ENCODE results near the gene PLCH1. TPM values are rescaled to one million over a fixed set of nuclear protein-coding genes. Genes with fewer than 3 reads are reported as not detected.

The PLCH1 gene
- total RNA-seq, 1 donor from 2014 or later = 0.16 TPM

GRCh38 chr3:155435821-155436220 is 309.1 kb downstream of the PLCH1 start:
- Mint-ChIP-seq H3K27me3 (ENCODE audit: insufficient read depth) (no peaks in the 10 kb centered on the region), H3K9me3 (no peaks in the 10 kb centered on the region), H3K36me3 (ENCODE audit: low read depth) (no peaks in the 10 kb centered on the region), H3K4me1 (ENCODE audit: low read depth) (no peaks in the 10 kb centered on the region), H3K4me3 (no peak overlapping the region), H3K27ac (no peak overlapping the region)
- no peak for DNase-seq (ENCODE audit: low spot score)
- intact Hi-C loops (cut with micrococcal nuclease) = no loop called here

- DNase-seq (ENCODE audit: low spot score) = no peak
- intact Hi-C loops (cut with micrococcal nuclease) = no loop called here
- H3K27ac Mint-ChIP-seq = no peak overlapping the region
- H3K36me3 Mint-ChIP-seq (ENCODE audit: low read depth) = no peaks in the 10 kb centered on the region
- H3K9me3 Mint-ChIP-seq = no peaks in the 10 kb centered on the region
- no peaks in the 10 kb centered on the region for H3K4me1 Mint-ChIP-seq (ENCODE audit: low read depth)
- H3K27me3 Mint-ChIP-seq (ENCODE audit: insufficient read depth) = no peaks in the 10 kb centered on the region
- H3K4me3 Mint-ChIP-seq = no peak overlapping the region
These were observed 312.9 kb downstream of the PLCH1 start for GRCh38 chr3:155431856-155432570.

- no peak overlapping the region for H3K27ac Mint-ChIP-seq
- no peak for DNase-seq (ENCODE audit: low spot score)
- no peaks in the 10 kb centered on the region for H3K4me1 Mint-ChIP-seq (ENCODE audit: low read depth)
- H3K36me3 Mint-ChIP-seq (ENCODE audit: low read depth) = no peaks in the 10 kb centered on the region
- H3K4me3 Mint-ChIP-seq = no peak overlapping the region
- intact Hi-C loops (cut with micrococcal nuclease) = no loop called here
- H3K27me3 Mint-ChIP-seq (ENCODE audit: insufficient read depth) = no peaks in the 10 kb centered on the region
- no peaks in the 10 kb centered on the region for H3K9me3 Mint-ChIP-seq
These were observed 316.3 kb downstream of the PLCH1 start for GRCh38 chr3:155428563-155428962.

DNA sequence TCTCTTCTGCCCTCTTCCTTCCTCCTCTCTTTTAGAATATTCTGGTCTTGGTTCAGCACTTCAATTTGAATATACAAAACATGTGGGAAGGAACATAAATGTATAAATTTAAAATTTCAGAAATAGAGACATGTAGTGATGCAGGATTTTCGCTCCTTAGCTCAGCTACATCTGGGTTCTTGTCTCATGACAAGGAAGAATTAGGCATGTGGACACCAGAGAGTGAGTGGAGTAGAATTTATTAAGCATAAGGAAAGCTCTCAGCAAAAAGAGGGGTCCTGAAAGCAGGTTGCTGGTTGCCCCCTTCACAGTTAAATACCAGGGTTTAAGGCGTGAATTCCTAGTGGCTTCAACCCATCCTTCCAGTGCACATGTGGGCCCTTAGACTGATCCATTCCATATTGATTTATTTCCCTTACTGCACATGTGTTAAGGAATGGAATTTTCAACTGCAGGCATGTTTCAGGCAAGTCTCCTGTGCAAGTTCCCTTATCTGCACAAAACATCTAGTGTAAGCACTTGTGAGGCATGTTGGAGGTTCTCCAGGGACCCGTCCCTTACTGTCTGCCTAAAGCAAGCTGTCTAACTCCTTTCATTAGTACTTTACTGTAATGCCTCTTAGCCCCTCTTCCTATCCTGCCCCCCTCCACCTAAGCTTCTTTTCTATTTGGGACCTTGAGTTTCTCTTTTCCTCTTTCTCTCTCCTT is 318.2 kb downstream of the PLCH1 start:
- no peak overlapping the region for H3K4me3 Mint-ChIP-seq
- intact Hi-C loops (cut with micrococcal nuclease) = no loop called here
- no peaks in the 10 kb centered on the region for H3K4me1 Mint-ChIP-seq (ENCODE audit: low read depth)
- no peak for DNase-seq (ENCODE audit: low spot score)
- H3K27ac Mint-ChIP-seq = no peak overlapping the region
- no peaks in the 10 kb centered on the region for H3K27me3 Mint-ChIP-seq (ENCODE audit: insufficient read depth)
- H3K36me3 Mint-ChIP-seq (ENCODE audit: low read depth) = no peaks in the 10 kb centered on the region
- H3K9me3 Mint-ChIP-seq = no peaks in the 10 kb centered on the region

- no peaks in the 10 kb centered on the region for H3K36me3 Mint-ChIP-seq (ENCODE audit: low read depth)
- no peaks in the 10 kb centered on the region for H3K9me3 Mint-ChIP-seq
- intact Hi-C loops (cut with micrococcal nuclease) = no loop called here
- no peak overlapping the region for H3K4me3 Mint-ChIP-seq
- no peak overlapping the region for H3K27ac Mint-ChIP-seq
- no peaks in the 10 kb centered on the region for H3K4me1 Mint-ChIP-seq (ENCODE audit: low read depth)
- no peaks in the 10 kb centered on the region for H3K27me3 Mint-ChIP-seq (ENCODE audit: insufficient read depth)
- DNase-seq (ENCODE audit: low spot score) = no peak
These were observed 319.5 kb downstream of the PLCH1 start for GRCh38 chr3:155425396-155425795.

DNA sequence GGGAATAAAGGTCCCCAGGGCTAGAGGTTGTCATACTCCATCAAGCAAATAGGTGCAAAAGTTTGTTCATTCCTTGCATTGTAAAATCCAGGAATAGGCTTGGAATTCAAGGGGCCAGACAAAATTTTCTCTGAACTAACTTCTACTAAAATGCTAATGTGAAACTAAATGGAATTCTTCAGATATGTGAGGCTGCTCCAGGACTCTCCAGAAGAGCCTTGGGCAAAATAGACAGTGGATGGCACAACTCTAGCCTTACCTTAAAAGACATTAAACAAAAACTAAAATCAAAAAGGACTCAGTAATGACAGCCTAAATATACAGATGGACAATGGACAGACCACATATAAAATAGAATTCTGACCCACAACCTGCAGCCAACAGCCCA is 320.6 kb downstream of the PLCH1 start:
- intact Hi-C loops (cut with micrococcal nuclease) = loop anchor here (5.0 kb wide), 1 partner anchor 1483 kb away; no protein-coding TSS in a partner anchor
- Mint-ChIP-seq H3K36me3 (ENCODE audit: low read depth) (no peaks in the 10 kb centered on the region), H3K9me3 (no peaks in the 10 kb centered on the region), H3K4me1 (ENCODE audit: low read depth) (no peaks in the 10 kb centered on the region), H3K4me3 (no peak overlapping the region), H3K27ac (no peak overlapping the region), H3K27me3 (ENCODE audit: insufficient read depth) (no peaks in the 10 kb centered on the region)
- no peak for DNase-seq (ENCODE audit: low spot score)

DNA sequence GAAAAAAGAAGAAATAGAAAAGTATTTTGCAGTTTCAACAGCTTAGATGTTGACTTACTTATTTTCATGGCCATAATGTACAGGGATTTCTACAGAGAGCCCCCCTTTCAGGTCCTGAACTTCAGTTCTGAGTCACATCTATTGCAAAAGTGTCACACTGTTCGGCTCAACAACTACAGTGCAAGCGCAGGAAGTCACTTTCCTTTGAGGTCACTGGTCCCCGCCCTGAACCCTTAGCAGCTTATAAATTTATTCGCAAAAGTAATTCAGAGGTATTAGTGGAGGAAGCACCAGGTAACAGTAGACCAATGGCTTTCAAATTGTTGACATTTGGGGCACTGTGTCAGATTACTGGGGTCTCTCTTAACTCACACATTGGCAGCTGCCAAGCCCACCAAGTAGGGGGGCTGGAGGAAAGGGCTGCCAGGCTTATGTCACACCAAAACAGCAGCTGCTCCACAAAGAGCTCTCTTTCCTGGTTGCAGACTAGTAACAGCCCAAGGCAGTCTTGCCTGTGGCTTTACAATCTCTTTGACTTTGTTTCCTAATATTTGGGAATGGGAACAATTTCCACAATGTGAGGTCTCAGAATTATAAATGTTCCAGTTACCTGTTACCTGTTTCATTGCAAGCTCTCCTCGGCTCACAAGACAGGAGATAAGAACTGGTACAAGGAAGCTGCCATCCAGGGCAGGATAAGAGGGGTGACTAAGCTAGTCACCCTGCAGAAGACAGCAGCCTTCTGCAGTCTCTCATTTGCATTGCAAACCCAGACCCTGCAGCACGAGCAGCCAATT is 321.1 kb downstream of the PLCH1 start:
- H3K9me3 Mint-ChIP-seq = no peaks in the 10 kb centered on the region
- DNase-seq (ENCODE audit: low spot score) = no peak
- H3K27me3 Mint-ChIP-seq (ENCODE audit: insufficient read depth) = no peaks in the 10 kb centered on the region
- intact Hi-C loops (cut with micrococcal nuclease) = loop anchor here (5.0 kb wide), 1 partner anchor 1484 kb away; no protein-coding TSS in a partner anchor
- H3K4me3 Mint-ChIP-seq = no peak overlapping the region
- H3K4me1 Mint-ChIP-seq (ENCODE audit: low read depth) = no peaks in the 10 kb centered on the region
- no peak overlapping the region for H3K27ac Mint-ChIP-seq
- H3K36me3 Mint-ChIP-seq (ENCODE audit: low read depth) = no peaks in the 10 kb centered on the region

- H3K27ac Mint-ChIP-seq = no peak overlapping the region
- no peaks in the 10 kb centered on the region for H3K9me3 Mint-ChIP-seq
- no peak overlapping the region for H3K4me3 Mint-ChIP-seq
- DNase-seq (ENCODE audit: low spot score) = no peak
- H3K4me1 Mint-ChIP-seq (ENCODE audit: low read depth) = no peaks in the 10 kb centered on the region
- H3K36me3 Mint-ChIP-seq (ENCODE audit: low read depth) = no peaks in the 10 kb centered on the region
- no peaks in the 10 kb centered on the region for H3K27me3 Mint-ChIP-seq (ENCODE audit: insufficient read depth)
- intact Hi-C loops (cut with micrococcal nuclease) = loop anchor here (5.0 kb wide), 1 partner anchor 1486 kb away; no protein-coding TSS in a partner anchor
These were observed 323.9 kb downstream of the PLCH1 start for GRCh38 chr3:155420881-155421486.

DNA sequence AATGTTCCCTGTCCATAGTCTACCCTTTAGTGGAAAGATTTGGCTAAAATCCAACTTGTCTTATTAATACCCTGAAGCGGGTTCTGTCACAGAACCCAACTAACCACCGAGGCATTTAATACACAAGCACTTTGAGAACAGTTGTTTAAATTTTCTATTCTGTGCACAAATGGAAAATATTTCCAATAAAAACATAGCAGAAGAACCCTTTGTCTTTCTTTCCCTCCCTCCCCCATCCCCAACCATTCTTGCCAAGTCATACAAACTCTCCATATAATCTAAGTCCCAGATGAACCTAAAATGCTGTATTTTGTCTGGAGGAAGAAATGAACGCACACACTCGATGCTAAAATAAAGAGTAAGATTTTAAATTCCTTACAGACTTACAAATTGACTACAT is 324.5 kb downstream of the PLCH1 start:
- intact Hi-C loops (cut with micrococcal nuclease) = loop anchor here (5.0 kb wide), 1 partner anchor 1487 kb away; no protein-coding TSS in a partner anchor
- Mint-ChIP-seq H3K27me3 (ENCODE audit: insufficient read depth) (no peaks in the 10 kb centered on the region), H3K36me3 (ENCODE audit: low read depth) (no peaks in the 10 kb centered on the region), H3K4me1 (ENCODE audit: low read depth) (no peaks in the 10 kb centered on the region), H3K27ac (no peak overlapping the region), H3K9me3 (no peaks in the 10 kb centered on the region), H3K4me3 (no peak overlapping the region)
- DNase-seq (ENCODE audit: low spot score) = no peak

DNA sequence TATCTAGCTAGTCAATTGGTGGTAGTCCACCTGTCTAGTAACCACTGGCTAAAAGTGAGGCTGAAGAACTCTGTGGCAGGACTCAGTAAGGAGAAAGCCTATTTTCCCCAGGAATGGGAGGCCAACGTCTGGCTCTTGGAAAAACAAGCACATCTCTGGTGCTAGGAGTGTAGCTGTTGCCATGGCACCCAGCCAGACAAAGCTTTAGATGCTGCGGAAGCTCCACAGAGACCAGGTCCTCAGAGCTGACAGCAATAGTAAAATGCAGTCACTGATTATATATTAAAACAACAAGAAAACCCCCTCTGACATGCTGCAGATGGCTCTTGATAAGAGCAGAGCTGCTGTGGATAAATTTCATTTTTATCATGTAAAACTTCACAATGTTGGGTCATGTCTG is 326.5 kb downstream of the PLCH1 start:
- H3K36me3 Mint-ChIP-seq (ENCODE audit: low read depth) = no peaks in the 10 kb centered on the region
- no peaks in the 10 kb centered on the region for H3K27me3 Mint-ChIP-seq (ENCODE audit: insufficient read depth)

DNA sequence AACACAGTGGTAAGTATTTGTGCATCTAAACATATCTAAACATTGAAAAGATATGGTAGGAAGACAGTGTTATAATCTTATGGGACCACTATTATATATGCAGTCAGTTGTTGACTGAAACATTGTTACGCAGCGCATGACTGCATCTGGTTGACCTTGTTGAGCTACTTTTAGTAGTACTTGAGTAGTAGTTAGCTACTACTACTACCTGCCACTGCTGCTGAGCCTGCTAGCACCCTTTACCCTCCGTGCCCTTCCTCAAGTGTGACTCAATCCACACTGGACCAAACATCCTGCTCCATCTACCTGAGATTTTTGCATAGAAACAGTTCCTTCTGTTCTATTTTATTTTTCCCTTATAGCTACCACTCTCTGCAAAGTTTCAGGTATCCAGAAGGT is 327.8 kb downstream of the PLCH1 start:
- H3K27ac Mint-ChIP-seq = no peak overlapping the region
- no peak overlapping the region for H3K4me3 Mint-ChIP-seq
- H3K9me3 Mint-ChIP-seq = no peaks in the 10 kb centered on the region
- intact Hi-C loops (cut with micrococcal nuclease) = no loop called here
- no peaks in the 10 kb centered on the region for H3K36me3 Mint-ChIP-seq (ENCODE audit: low read depth)
- no peaks in the 10 kb centered on the region for H3K4me1 Mint-ChIP-seq (ENCODE audit: low read depth)
- no peaks in the 10 kb centered on the region for H3K27me3 Mint-ChIP-seq (ENCODE audit: insufficient read depth)
- DNase-seq (ENCODE audit: low spot score) = no peak

More for the DNA sequence above, 326.5 kb downstream of the PLCH1 start:
- H3K9me3 Mint-ChIP-seq = no peaks in the 10 kb centered on the region
- H3K4me1 Mint-ChIP-seq (ENCODE audit: low read depth) = no peaks in the 10 kb centered on the region
- no peak overlapping the region for H3K4me3 Mint-ChIP-seq
- H3K27ac Mint-ChIP-seq = no peak overlapping the region
- no peak for DNase-seq (ENCODE audit: low spot score)
- intact Hi-C loops (cut with micrococcal nuclease) = no loop called here

DNA sequence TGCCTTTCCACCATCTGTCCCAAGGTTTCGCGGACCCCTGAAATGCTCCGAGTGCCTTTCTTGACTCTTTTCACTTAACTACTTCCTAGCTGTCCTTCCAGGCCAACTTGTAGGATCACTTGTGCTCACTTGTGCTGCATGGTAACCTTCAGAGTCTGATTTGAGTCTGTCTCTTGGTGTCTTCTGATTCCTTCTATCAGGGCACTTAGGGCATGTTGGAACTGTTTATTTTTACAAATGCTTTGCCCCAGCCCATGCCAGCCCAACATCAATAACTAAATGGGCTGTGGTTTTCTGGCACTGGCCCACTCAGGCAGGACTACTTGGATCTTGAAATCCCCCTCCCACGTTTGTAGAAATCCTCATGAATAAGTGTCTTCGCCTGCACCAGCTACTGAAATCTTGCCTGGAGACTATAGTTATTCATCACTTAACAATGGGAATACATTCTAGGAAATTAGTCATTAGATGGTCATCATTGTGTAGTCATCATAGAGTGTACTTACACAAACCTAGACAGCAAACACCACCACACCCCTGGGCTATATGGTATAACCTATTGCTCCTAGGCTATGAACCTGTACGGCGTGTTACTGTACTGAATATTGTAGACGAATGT is 328.3 kb downstream of the PLCH1 start:
- no peak for DNase-seq (ENCODE audit: low spot score)
- Mint-ChIP-seq H3K4me3 (no peak overlapping the region), H3K27me3 (ENCODE audit: insufficient read depth) (no peaks in the 10 kb centered on the region), H3K36me3 (ENCODE audit: low read depth) (no peaks in the 10 kb centered on the region), H3K27ac (no peak overlapping the region), H3K4me1 (ENCODE audit: low read depth) (no peaks in the 10 kb centered on the region), H3K9me3 (no peaks in the 10 kb centered on the region)
- intact Hi-C loops (cut with micrococcal nuclease) = no loop called here
